HL-60 (cell line): ENCODE results near the gene CLCN3.

ENCODE experiments used
- DNase-seq, 2 experiments: peaks; one replicate each; pipeline ENCODE4 v3.0.0-alpha.2; 2010 to 2020; ENCODE audit warnings: low read depth in 1 of 2, low spot score in 1 of 2
- H3K27ac ChIP-seq: fragments of 250-450 bp; sonication (Bioruptor Pico); replicated peaks from 2 replicates; pipeline ENCODE4 v1.5.1; 2020; ENCODE audit warnings: mild to moderate bottlenecking, moderate library complexity
- H3K27me3 ChIP-seq: fragments of 250-450 bp; sonication (Bioruptor Pico); 2 replicates; pipeline ENCODE4 v1.5.1; 2021; ENCODE audit warnings: mild to moderate bottlenecking, moderate library complexity; ENCODE audit not compliant: insufficient read depth, poor library complexity, severe bottlenecking
- H3K4me3 ChIP-seq: replicated peaks from 2 replicates; pipeline ENCODE4 v1.5.1; 2011; ENCODE audit warnings: mild to moderate bottlenecking, control low read depth, low read length; ENCODE audit not compliant: insufficient read depth
- CTCF ChIP-seq: IDR thresholded peaks from one replicate; pipeline ENCODE4 v1.5.1; 2011; ENCODE audit warnings: low read length, control low read depth, inconsistent platforms; ENCODE audit not compliant: insufficient read depth
- GABPA ChIP-seq: IDR thresholded peaks from 2 replicates; pipeline ENCODE4 v1.6.1; 2012; ENCODE audit warnings: low read depth
- POLR2AphosphoS5 ChIP-seq: IDR thresholded peaks from 2 replicates; pipeline ENCODE4 v1.6.1; 2012; ENCODE audit warnings: low read depth
- REST ChIP-seq: IDR thresholded peaks from 2 replicates; pipeline ENCODE4 v1.6.1; 2012; ENCODE audit warnings: low read depth; ENCODE audit not compliant: insufficient replicate concordance
- SPI1 ChIP-seq: IDR thresholded peaks from 2 replicates; pipeline ENCODE4 v1.6.1; 2012; ENCODE audit warnings: low read depth, mild to moderate bottlenecking, borderline replicate concordance

Gene CLCN3

GRCh38 chr4:169594560-169595195, 25.7 kb upstream of the CLCN3 start:
- no peak overlapping the region for H3K4me3 ChIP-seq
- no peak for DNase-seq
- TF ChIP-seq CTCF = no peak
- H3K27ac ChIP-seq = no peak overlapping the region
- H3K27me3 ChIP-seq = no peaks in the 10 kb centered on the region

GRCh38 chr4:169601016-169601771, 19.2 kb upstream of the CLCN3 start:
- TF ChIP-seq REST (no peak), CTCF (no peak), GABPA (no peak)
- Histone ChIP-seq H3K27me3 (no peaks in the 10 kb centered on the region), H3K27ac (no peak overlapping the region), H3K4me3 (no peak overlapping the region)
- DNase-seq = no peak

GRCh38 chr4:169603312-169603711, 17.1 kb upstream of the CLCN3 start:
- Histone ChIP-seq H3K27me3 (no peaks in the 10 kb centered on the region), H3K27ac (no peak overlapping the region), H3K4me3 (no peak overlapping the region)
- TF ChIP-seq CTCF (no peak), GABPA (no peak), POLR2AphosphoS5 (no peak), SPI1 (no peak), REST (no peak)
- no peak for DNase-seq
